ENCODE data around the gene PDSS2.
"Not testable (repeated sequence)": the region's sequence is repeated elsewhere in the genome, so short reads cannot be mapped to it uniquely, and the experiment has no call there.

The PDSS2 gene

DNA sequence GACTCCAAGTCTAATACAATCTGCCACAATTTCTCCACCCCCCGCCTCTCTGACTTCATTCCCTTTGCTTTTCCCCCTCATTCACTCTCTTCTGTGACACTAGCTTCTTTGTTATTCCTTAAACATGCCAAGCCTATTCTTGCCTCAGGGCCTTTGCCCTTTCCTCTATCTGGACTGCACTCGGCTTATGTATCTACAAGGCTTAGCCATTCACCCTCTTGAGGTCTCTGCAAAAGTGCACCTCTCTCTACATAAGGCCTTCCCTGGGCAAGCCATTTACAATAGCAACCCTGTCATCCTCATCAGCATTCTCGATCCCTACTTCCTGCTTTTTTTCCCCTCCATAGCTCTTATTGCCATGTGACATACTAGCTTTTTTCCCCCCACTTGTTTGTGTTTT, 168.9 kb downstream of the PDSS2 start:
- H3K4me3 ChIP-seq (ENCODE audit: low read depth, low read length): no peak overlapping the region
- in situ Hi-C loops (cut with HindIII; ENCODE audit: low sequenced_read_pairs): no loop called here
- TF ChIP-seq, protein P1, sequence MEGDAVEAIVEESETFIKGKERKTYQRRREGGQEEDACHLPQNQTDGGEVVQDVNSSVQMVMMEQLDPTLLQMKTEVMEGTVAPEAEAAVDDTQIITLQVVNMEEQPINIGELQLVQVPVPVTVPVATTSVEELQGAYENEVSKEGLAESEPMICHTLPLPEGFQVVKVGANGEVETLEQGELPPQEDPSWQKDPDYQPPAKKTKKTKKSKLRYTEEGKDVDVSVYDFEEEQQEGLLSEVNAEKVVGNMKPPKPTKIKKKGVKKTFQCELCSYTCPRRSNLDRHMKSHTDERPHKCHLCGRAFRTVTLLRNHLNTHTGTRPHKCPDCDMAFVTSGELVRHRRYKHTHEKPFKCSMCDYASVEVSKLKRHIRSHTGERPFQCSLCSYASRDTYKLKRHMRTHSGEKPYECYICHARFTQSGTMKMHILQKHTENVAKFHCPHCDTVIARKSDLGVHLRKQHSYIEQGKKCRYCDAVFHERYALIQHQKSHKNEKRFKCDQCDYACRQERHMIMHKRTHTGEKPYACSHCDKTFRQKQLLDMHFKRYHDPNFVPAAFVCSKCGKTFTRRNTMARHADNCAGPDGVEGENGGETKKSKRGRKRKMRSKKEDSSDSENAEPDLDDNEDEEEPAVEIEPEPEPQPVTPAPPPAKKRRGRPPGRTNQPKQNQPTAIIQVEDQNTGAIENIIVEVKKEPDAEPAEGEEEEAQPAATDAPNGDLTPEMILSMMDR (IDR thresholded peaks at IDR 0.05; ENCODE audit: low read depth, low read length): no peak
- no peak for DNase-seq (ENCODE audit: low read depth, low spot score)

DNA sequence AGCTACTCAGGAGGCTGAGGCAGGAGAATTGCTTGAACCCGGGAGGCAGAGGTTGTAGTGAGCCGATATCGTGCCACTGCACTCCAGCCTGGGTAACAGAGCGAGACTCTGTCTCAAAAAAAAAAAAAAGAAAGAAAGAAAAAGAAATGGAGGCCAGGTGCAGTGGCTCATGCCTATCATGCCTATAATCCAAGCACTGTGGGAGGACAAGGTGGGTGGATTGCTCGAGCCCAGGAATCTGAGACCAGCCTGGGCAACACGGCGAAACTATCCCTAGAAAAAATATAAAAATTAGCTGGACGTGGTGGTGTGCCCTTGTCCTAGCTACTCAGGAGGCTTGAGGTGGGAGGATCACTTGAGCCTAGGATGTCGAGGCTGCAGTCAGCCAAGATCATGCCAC, 170.1 kb downstream of the PDSS2 start:
- DNase-seq (ENCODE audit: low read depth, low spot score); in situ Hi-C loops (cut with HindIII; ENCODE audit: low sequenced_read_pairs); H3K4me3 ChIP-seq (ENCODE audit: low read depth, low read length): not testable (repeated sequence)

DNA sequence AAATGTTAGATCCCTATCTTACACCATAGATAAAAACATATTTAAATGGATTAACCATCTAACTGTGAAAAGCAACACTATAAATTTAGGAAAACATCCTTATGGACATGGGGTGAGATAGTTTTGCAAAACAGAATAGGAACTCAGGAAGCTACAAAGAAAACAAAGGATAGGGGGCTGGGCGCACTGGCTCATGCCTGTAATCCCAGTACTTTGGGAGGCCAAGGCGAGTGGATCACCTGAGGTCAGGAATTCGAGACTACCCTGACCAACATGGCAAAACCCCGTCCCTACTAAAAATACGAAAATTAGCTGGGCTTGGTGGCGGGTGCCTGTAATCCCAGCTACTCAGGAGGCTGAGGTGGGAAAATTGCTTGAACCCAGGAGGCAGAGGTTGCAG, 173.7 kb downstream of the PDSS2 start:
- H3K4me3 ChIP-seq (ENCODE audit: low read depth, low read length); in situ Hi-C loops (cut with HindIII; ENCODE audit: low sequenced_read_pairs); DNase-seq (ENCODE audit: low read depth, low spot score): not testable (repeated sequence)

DNA sequence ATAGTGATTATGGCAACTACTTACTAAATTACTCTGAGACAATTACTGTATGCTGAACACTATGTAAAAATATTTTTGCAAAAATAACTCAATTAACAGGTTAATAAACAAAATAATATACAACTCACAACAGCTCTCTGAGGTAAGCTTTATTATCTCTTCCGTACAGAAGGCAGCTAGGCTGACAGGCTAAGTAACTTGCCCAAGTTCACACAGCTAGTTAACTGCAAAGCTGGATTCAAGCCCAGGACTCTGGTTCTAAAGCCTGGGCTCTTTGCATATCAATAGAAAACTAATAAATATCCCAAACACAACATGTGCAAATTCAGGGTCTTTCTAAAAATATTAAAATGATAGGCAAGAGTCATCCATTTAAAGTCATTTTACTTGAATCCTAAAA, 174.6 kb downstream of the PDSS2 start:
- no peak for DNase-seq (ENCODE audit: low read depth, low spot score)
- TF ChIP-seq, protein P1 (IDR thresholded peaks at IDR 0.05; ENCODE audit: low read depth, low read length): no peak
- in situ Hi-C loops (cut with HindIII; ENCODE audit: low sequenced_read_pairs): no loop called here
- no peak overlapping the region for H3K4me3 ChIP-seq (ENCODE audit: low read depth, low read length)

DNA sequence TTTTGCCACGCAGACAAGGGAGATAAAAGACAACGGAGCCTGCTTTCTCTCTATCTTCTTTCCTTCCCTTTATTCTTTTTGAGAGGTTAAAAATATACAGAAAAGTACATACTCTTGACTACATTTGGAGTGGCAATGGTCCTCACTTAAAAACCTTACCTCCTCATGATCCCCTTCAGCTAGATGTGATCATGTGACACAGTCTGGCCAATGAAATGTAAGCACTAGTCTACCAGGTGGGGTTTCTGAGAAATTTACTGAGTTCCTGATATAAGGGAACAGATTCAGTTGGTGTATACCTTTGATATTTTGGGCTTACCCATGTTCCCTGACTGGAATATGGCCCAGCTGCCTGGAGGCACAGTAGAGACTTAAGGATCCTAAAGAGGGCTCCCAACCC, 178.6 kb downstream of the PDSS2 start:
- in situ Hi-C loops (cut with HindIII; ENCODE audit: low sequenced_read_pairs): no loop called here
- TF ChIP-seq, protein P1 (IDR thresholded peaks at IDR 0.05; ENCODE audit: low read depth, low read length): no peak
- H3K4me3 ChIP-seq (ENCODE audit: low read depth, low read length): no peak overlapping the region
- no peak for DNase-seq (ENCODE audit: low read depth, low spot score)

DNA sequence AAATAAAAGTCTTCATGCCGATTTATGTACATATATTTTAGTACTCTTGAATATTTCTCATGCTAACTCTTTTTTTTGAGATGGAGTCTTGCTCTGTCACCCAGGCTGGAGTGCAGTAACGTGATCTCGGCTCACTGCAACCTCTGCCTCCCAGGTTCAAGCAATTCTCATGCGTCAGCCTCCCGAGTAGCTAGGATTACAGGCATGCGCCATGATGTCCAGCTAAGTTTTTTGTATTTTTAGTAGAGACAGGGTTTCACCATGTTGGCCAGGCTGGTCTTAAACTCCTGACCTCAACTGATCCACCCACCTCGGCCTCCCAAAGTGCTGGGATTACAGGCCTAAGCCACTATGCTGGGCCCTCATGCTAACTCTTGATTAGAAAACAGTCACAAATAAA, 179.4 kb downstream of the PDSS2 start:
- H3K4me3 ChIP-seq (ENCODE audit: low read depth, low read length); DNase-seq (ENCODE audit: low read depth, low spot score); in situ Hi-C loops (cut with HindIII; ENCODE audit: low sequenced_read_pairs): not testable (repeated sequence)

DNA sequence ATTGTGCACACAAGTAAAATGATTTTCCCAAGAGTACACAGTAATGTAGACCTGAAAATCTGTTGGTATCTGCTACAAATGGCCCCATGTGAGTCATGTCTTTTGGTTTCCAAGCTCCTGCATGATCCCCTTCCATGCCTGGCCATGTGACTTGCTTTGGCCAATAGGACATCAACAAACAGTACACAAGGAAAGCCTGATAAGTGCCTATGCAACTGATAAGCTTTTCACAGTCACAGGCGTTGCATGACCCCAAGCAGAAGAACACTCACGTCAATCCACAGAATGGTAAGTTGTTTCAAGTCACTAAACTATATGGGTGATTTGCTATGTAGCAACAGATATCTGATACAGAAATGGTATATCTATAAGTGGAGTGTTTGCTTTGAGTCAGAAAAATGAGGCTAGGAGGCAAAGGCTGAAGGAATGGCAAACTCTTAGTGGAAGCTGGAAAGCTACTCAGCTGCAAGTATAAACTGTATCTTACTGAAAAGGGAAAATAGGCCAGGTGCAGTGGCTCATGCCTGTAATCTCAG, 184.0 kb downstream of the PDSS2 start:
- TF ChIP-seq, protein P1 (IDR thresholded peaks at IDR 0.05; ENCODE audit: low read depth, low read length): no peak
- in situ Hi-C loops (cut with HindIII; ENCODE audit: low sequenced_read_pairs): no loop called here
- no peak for DNase-seq (ENCODE audit: low read depth, low spot score)
- H3K4me3 ChIP-seq (ENCODE audit: low read depth, low read length): no peak overlapping the region

DNA sequence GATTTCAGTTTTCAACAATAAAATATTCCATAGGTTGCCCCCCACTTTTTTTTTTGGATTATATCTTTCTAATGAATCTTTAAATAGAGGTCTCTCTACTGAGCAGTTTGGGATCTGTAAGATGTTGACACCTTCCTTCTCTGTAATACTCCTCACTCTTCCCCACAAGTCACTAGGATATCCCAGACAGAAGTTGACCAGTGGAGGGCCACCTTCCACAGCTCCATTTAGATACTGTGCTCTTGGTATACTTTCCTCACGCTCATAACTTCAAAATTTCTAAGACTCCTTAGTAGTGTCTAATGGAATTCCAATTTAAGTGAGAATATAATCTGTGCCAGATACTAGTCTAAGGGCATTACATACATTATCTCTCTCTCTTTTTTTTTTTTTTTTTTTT, 185.1 kb downstream of the PDSS2 start:
- in situ Hi-C loops (cut with HindIII; ENCODE audit: low sequenced_read_pairs): no loop called here
- DNase-seq (ENCODE audit: low read depth, low spot score): no peak

More for the DNA sequence above, 185.1 kb downstream of the PDSS2 start:
- H3K4me3 ChIP-seq (ENCODE audit: low read depth, low read length): no peak overlapping the region
- TF ChIP-seq, protein P1 (IDR thresholded peaks at IDR 0.05; ENCODE audit: low read depth, low read length): no peak

Measured in astrocyte of the spinal cord (primary cell).